Activated naive CD8-positive, alpha-beta T cell treated with anti-CD3 and anti-CD28 coated beads, Interleukin-2, amount 50 U/mL, for 24 hours (primary cell): ENCODE data around the gene DIAPH2.

Experiments
- ATAC-seq: fragments of 150-1000 bp; cut with Tn5 transposase; one replicate; pipeline ENCODE4 v1.10.0; 2021
- DNase-seq: peaks from one replicate; pipeline ENCODE4 v3.0.0; 2021
- H3K27ac Mint-ChIP-seq: one replicate; pipeline ENCODE4 v1.8.0; 2021; ENCODE audit warnings: mild to moderate bottlenecking, mixed read lengths
- H3K27me3 Mint-ChIP-seq: one replicate; pipeline ENCODE4 v1.8.0; 2021; ENCODE audit warnings: mixed read lengths
- H3K36me3 Mint-ChIP-seq: one replicate; pipeline ENCODE4 v1.8.0; 2021; ENCODE audit warnings: low read depth, mixed read lengths
- H3K4me1 Mint-ChIP-seq: one replicate; pipeline ENCODE4 v1.8.0; 2021; ENCODE audit warnings: mixed read lengths
- H3K4me3 Mint-ChIP-seq: one replicate; pipeline ENCODE4 v1.8.0; 2021; ENCODE audit warnings: mild to moderate bottlenecking, moderate library complexity, mixed read lengths
- H3K9me3 Mint-ChIP-seq: one replicate; pipeline ENCODE4 v1.8.0; 2021; ENCODE audit warnings: mixed read lengths

The DIAPH2 gene

GRCh38 chrX:97126020-97126419, 441.4 kb downstream of the DIAPH2 start:
- peaks cover 2% of the 10 kb centered on the region for H3K36me3 Mint-ChIP-seq
- no peak for ATAC-seq
- no peak overlapping the region for H3K27ac Mint-ChIP-seq
- H3K4me3 Mint-ChIP-seq: no peak overlapping the region
- DNase-seq: no peak
- no peaks in the 10 kb centered on the region for H3K4me1 Mint-ChIP-seq
- H3K9me3 Mint-ChIP-seq: no peaks in the 10 kb centered on the region
- H3K27me3 Mint-ChIP-seq: no peaks in the 10 kb centered on the region

- Mint-ChIP-seq H3K36me3 (no peaks in the 10 kb centered on the region), H3K27ac (no peak overlapping the region), H3K27me3 (no peaks in the 10 kb centered on the region), H3K4me3 (no peak overlapping the region), H3K9me3 (no peaks in the 10 kb centered on the region), H3K4me1 (no peaks in the 10 kb centered on the region)
- DNase-seq: no peak
- ATAC-seq: no peak
Observed at GRCh38 chrX:97132664-97133415, 448.2 kb downstream of the DIAPH2 start.

GRCh38 chrX:97145934-97146333, 461.3 kb downstream of the DIAPH2 start:
- H3K36me3 Mint-ChIP-seq: peaks cover 5% of the 10 kb centered on the region
- H3K27me3 Mint-ChIP-seq: no peaks in the 10 kb centered on the region
- DNase-seq (no peak), ATAC-seq (no peak)
- H3K9me3 Mint-ChIP-seq: no peaks in the 10 kb centered on the region
- H3K4me3 Mint-ChIP-seq: no peak overlapping the region
- H3K27ac Mint-ChIP-seq: no peak overlapping the region
- H3K4me1 Mint-ChIP-seq: no peaks in the 10 kb centered on the region

- H3K27ac Mint-ChIP-seq: no peak overlapping the region
- no peak overlapping the region for H3K4me3 Mint-ChIP-seq
Observed at GRCh38 chrX:97155816-97156215, 471.2 kb downstream of the DIAPH2 start.

GRCh38 chrX:97158269-97158668, 473.6 kb downstream of the DIAPH2 start:
- H3K9me3 Mint-ChIP-seq: no peaks in the 10 kb centered on the region
- no peak overlapping the region for H3K27ac Mint-ChIP-seq
- H3K4me1 Mint-ChIP-seq: peaks cover 9% of the 10 kb centered on the region
- ATAC-seq: no peak
- DNase-seq: no peak
- H3K27me3 Mint-ChIP-seq: no peaks in the 10 kb centered on the region
- no peaks in the 10 kb centered on the region for H3K36me3 Mint-ChIP-seq
- H3K4me3 Mint-ChIP-seq: no peak overlapping the region

More at GRCh38 chrX:97155816-97156215, 471.2 kb downstream of the DIAPH2 start:
- no peak for ATAC-seq
- H3K27me3 Mint-ChIP-seq: no peaks in the 10 kb centered on the region
- no peaks in the 10 kb centered on the region for H3K36me3 Mint-ChIP-seq
- peaks cover 9% of the 10 kb centered on the region for H3K4me1 Mint-ChIP-seq
- no peaks in the 10 kb centered on the region for H3K9me3 Mint-ChIP-seq
- DNase-seq: no peak

- Mint-ChIP-seq H3K27ac (no peak overlapping the region), H3K4me1 (peaks cover 5% of the 10 kb centered on the region), H3K9me3 (no peaks in the 10 kb centered on the region), H3K36me3 (no peaks in the 10 kb centered on the region), H3K4me3 (no peak overlapping the region), H3K27me3 (no peaks in the 10 kb centered on the region)
- ATAC-seq: no peak
- DNase-seq: no peak
Observed at GRCh38 chrX:97159916-97160800, 475.5 kb downstream of the DIAPH2 start.

GRCh38 chrX:97167333-97167732, 482.7 kb downstream of the DIAPH2 start:
- no peaks in the 10 kb centered on the region for H3K4me1 Mint-ChIP-seq
- H3K27ac Mint-ChIP-seq: no peak overlapping the region
- H3K4me3 Mint-ChIP-seq: no peak overlapping the region
- H3K27me3 Mint-ChIP-seq: no peaks in the 10 kb centered on the region
- DNase-seq (no peak), ATAC-seq (no peak)
- no peaks in the 10 kb centered on the region for H3K36me3 Mint-ChIP-seq
- no peaks in the 10 kb centered on the region for H3K9me3 Mint-ChIP-seq

GRCh38 chrX:97168646-97169045, 484.0 kb downstream of the DIAPH2 start:
- no peak for ATAC-seq
- H3K27ac Mint-ChIP-seq: no peak overlapping the region
- no peak for DNase-seq
- no peaks in the 10 kb centered on the region for H3K9me3 Mint-ChIP-seq
- no peak overlapping the region for H3K4me3 Mint-ChIP-seq
- no peaks in the 10 kb centered on the region for H3K4me1 Mint-ChIP-seq
- H3K36me3 Mint-ChIP-seq: no peaks in the 10 kb centered on the region
- H3K27me3 Mint-ChIP-seq: no peaks in the 10 kb centered on the region

GRCh38 chrX:97175147-97175546, 490.5 kb downstream of the DIAPH2 start:
- Mint-ChIP-seq H3K9me3 (no peaks in the 10 kb centered on the region), H3K27ac (no peak overlapping the region), H3K4me1 (no peaks in the 10 kb centered on the region), H3K27me3 (no peaks in the 10 kb centered on the region), H3K4me3 (no peak overlapping the region), H3K36me3 (peaks cover 7% of the 10 kb centered on the region)
- ATAC-seq (no peak), DNase-seq (no peak)

- DNase-seq (no peak), ATAC-seq (no peak)
- H3K4me3 Mint-ChIP-seq: no peak overlapping the region
- no peak overlapping the region for H3K27ac Mint-ChIP-seq
- no peaks in the 10 kb centered on the region for H3K36me3 Mint-ChIP-seq
- H3K4me1 Mint-ChIP-seq: no peaks in the 10 kb centered on the region
- H3K27me3 Mint-ChIP-seq: no peaks in the 10 kb centered on the region
- no peaks in the 10 kb centered on the region for H3K9me3 Mint-ChIP-seq
Observed at GRCh38 chrX:97189668-97190067, 505.0 kb downstream of the DIAPH2 start.

GRCh38 chrX:97199501-97199900, 514.9 kb downstream of the DIAPH2 start:
- Mint-ChIP-seq H3K4me3 (no peak overlapping the region), H3K27ac (no peak overlapping the region), H3K4me1 (no peaks in the 10 kb centered on the region), H3K27me3 (no peaks in the 10 kb centered on the region), H3K9me3 (peaks cover 8% of the 10 kb centered on the region), H3K36me3 (peaks cover 6% of the 10 kb centered on the region)
- no peak for DNase-seq
- ATAC-seq: no peak

GRCh38 chrX:97200454-97200853, 515.8 kb downstream of the DIAPH2 start:
- H3K4me1 Mint-ChIP-seq: no peaks in the 10 kb centered on the region
- peaks cover 6% of the 10 kb centered on the region for H3K36me3 Mint-ChIP-seq
- no peak overlapping the region for H3K27ac Mint-ChIP-seq
- ATAC-seq (no peak), DNase-seq (no peak)
- no peaks in the 10 kb centered on the region for H3K27me3 Mint-ChIP-seq
- no peak overlapping the region for H3K4me3 Mint-ChIP-seq
- peaks cover 8% of the 10 kb centered on the region for H3K9me3 Mint-ChIP-seq

- no peak for ATAC-seq
- no peak overlapping the region for H3K27ac Mint-ChIP-seq
- no peak for DNase-seq
- H3K27me3 Mint-ChIP-seq: no peaks in the 10 kb centered on the region
- no peaks in the 10 kb centered on the region for H3K9me3 Mint-ChIP-seq
- no peaks in the 10 kb centered on the region for H3K36me3 Mint-ChIP-seq
- peaks cover 1% of the 10 kb centered on the region for H3K4me1 Mint-ChIP-seq
- H3K4me3 Mint-ChIP-seq: no peak overlapping the region
Observed at GRCh38 chrX:97210501-97210900, 525.9 kb downstream of the DIAPH2 start.

GRCh38 chrX:97211070-97211469, 526.4 kb downstream of the DIAPH2 start:
- Mint-ChIP-seq H3K27ac (no peak overlapping the region), H3K9me3 (no peaks in the 10 kb centered on the region), H3K36me3 (no peaks in the 10 kb centered on the region), H3K4me3 (no peak overlapping the region), H3K4me1 (peaks cover 1% of the 10 kb centered on the region), H3K27me3 (no peaks in the 10 kb centered on the region)
- no peak for DNase-seq
- no peak for ATAC-seq

- H3K27ac Mint-ChIP-seq: no peak overlapping the region
- DNase-seq (no peak), ATAC-seq (no peak)
- H3K36me3 Mint-ChIP-seq: no peaks in the 10 kb centered on the region
- no peaks in the 10 kb centered on the region for H3K9me3 Mint-ChIP-seq
- peaks cover 1% of the 10 kb centered on the region for H3K4me1 Mint-ChIP-seq
- H3K27me3 Mint-ChIP-seq: no peaks in the 10 kb centered on the region
- H3K4me3 Mint-ChIP-seq: no peak overlapping the region
Observed at GRCh38 chrX:97215186-97215585, 530.5 kb downstream of the DIAPH2 start.
